ENCODE data around the gene S100A3.

S100A3 gene

DNA sequence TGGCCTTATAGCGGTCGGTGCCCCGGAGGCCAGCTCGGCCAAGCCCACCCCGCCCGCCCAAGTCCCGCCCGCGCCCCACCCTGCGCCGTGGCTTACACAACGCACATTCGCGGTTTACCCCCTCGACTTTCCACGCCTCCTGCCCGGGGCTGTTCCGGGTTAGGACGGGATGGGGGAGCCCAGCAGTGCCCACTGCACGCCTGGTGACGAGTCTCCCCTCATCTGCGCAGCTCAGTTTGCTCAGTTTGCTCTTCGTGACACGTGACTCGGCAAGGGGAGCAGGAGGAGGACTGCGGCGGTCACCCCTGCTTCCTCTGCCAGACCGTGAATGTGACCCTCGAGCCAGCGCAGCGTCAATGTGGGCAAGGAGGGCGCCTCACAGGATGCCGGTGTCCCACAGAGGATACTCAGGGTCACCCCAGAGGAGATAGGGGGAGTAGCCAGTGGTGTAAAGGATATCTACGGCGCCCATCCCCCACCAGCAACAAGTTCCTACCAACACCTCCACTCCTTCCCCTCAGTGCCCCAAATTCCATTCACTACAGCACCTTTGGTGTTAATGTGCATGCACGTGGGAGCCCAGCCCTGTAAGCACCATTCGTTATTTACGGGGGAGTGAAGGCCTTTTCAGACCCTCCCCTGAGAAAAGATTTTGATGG is 12.9 kb downstream of the S100A3 start:
- Histone ChIP-seq H2AK5ac (ENCODE audit: low read length, severe bottlenecking) (peak overlapping the region; percentile 67), H3K4me3 (ENCODE audit: insufficient read depth in 1 of 2, low read depth in 1 of 2, low read length in 2 of 2) (peak overlapping the region; percentile 68 to 97), H3K4me2 (ENCODE audit: low read length, poor library complexity, severe bottlenecking) (peak overlapping the region; percentile 14), H2BK5ac (ENCODE audit: low read depth, low read length, poor library complexity, severe bottlenecking) (no peak overlapping the region), H4K91ac (ENCODE audit: low read length) (peak overlapping the region; percentile 12), H3K36me3 (ENCODE audit: control insufficient read depth in 1 of 2, insufficient read depth in 2 of 2, low read depth in 1 of 2, low read length in 2 of 2) (peaks cover 8 to 13% of the 10 kb centered on the region in 2 experiments), H3K4ac (ENCODE audit: low read depth in 1 of 2, low read length in 2 of 2) (peak overlapping the region in 1 of 2 experiments; percentile 7), H2BK120ac (ENCODE audit: low read depth, low read length) (peak overlapping the region; percentile 35), H3K9ac (ENCODE audit: low read length) (peak overlapping the region; percentile 98), H3K27me3 (ENCODE audit: control insufficient read depth in 1 of 2, insufficient read depth in 1 of 2, low read length in 2 of 2) (no peaks in the 10 kb centered on the region), H2BK15ac (ENCODE audit: low read depth, poor library complexity, severe bottlenecking) (peak overlapping the region; percentile 44), H3K79me1 (replicated peaks; ENCODE audit: low read length, poor library complexity, severe bottlenecking) (peaks cover 2% of the 10 kb centered on the region), H2BK12ac (ENCODE audit: low read length in 2 of 2) (peak overlapping the region in 1 of 2 experiments; percentile 59), H3K9me3 (ENCODE audit: control insufficient read depth, low read length) (no peaks in the 10 kb centered on the region), H2AFZ (ENCODE audit: low read depth, low read length) (no peak overlapping the region), H3K18ac (ENCODE audit: low read depth in 1 of 2, low read length in 2 of 2) (peak overlapping the region in 1 of 2 experiments; percentile 96), H3K14ac (ENCODE audit: low read length in 2 of 2) (no peak overlapping the region), H3K27ac (ENCODE audit: low read length, poor library complexity, severe bottlenecking) (peak overlapping the region; percentile 0), H3K23ac (ENCODE audit: low read length in 2 of 2) (no peak overlapping the region), H4K8ac (ENCODE audit: low read length) (peak overlapping the region; percentile 64), H3K4me1 (ENCODE audit: control insufficient read depth, insufficient read depth, low read depth, low read length) (peaks cover 53% of the 10 kb centered on the region)
- 66% methylated on average over 31 of the region's 38 CpGs for whole genome bisulfite sequencing
- peak; percentile 88 for DNase-seq

DNA sequence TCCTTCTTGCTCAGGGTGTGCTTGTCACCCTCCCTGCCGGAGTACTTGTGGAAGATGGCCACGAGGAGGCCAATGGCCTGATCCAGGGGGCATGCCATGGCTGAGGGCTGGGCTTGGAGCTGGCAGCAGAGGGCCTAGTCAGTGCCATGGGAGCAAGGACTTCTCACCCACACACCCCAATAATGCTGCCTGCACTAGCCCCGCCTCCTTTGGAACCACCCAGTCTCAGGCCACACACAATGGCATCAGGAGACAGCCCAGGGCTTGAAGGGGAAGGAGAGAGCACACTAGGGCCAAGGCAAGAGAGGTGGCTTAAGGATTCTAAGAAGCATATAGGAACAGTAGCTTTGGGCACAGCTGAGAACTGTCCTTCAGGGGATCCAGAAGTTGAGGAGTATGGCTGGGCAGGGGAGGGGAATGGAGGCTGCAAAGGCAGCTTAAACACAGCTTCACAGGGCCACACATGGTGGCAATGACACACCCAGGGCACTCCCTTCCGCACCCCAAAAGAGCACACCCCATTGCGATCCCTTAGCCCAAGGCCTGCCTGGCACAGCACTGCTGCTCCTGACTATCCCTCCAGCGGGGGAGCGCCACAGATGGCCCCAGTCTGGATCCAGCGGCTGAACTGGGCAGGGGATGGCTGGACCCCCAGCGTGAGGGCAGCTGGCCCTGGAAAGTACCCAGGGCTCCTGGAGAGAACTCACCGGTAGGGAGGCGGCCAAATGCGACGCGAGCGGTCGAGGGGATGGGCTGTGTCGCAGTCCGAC is 13.6 kb downstream of the S100A3 start, which contains the start of gene S100A6:
Gene S100A6 (minus strand): TSS at position 750 of the 770 bp plus-strand sequence. CDS start 652 bp downstream, at position 98.
- H3K79me1 ChIP-seq (replicated peaks; ENCODE audit: low read length, poor library complexity, severe bottlenecking): peaks cover 2% of the 10 kb centered on the region
- H3K14ac ChIP-seq (ENCODE audit: low read length in 2 of 2): peak within 1 kb of the TSS in 1 of 2 experiments; percentile 2
- peak within 1 kb of the TSS; percentile 62 for H2BK120ac ChIP-seq (ENCODE audit: low read depth, low read length)
- peaks cover 47% of the 10 kb centered on the region for H3K4me1 ChIP-seq (ENCODE audit: control insufficient read depth, insufficient read depth, low read depth, low read length)
- peak within 1 kb of the TSS; percentile 10 to 37 for H3K23ac ChIP-seq (ENCODE audit: low read length in 2 of 2)
- peak within 1 kb of the TSS; percentile 91 for H4K91ac ChIP-seq (ENCODE audit: low read length)
- H4K8ac ChIP-seq (ENCODE audit: low read length): peak within 1 kb of the TSS; percentile 97
- H3K4ac ChIP-seq (ENCODE audit: low read depth in 1 of 2, low read length in 2 of 2): peak within 1 kb of the TSS; percentile 77 to 82
- no peak within 1 kb of the TSS for H2AFZ ChIP-seq (ENCODE audit: low read depth, low read length)
- peak within 1 kb of the TSS; percentile 94 for H2AK5ac ChIP-seq (ENCODE audit: low read length, severe bottlenecking)
- peak; percentile 34 for DNase-seq
- peak within 1 kb of the TSS; percentile 85 to 96 for H3K18ac ChIP-seq (ENCODE audit: low read depth in 1 of 2, low read length in 2 of 2)
- peak within 1 kb of the TSS; percentile 59 to 86 for H2BK12ac ChIP-seq (ENCODE audit: low read length in 2 of 2)
- peak within 1 kb of the TSS; percentile 68 to 97 for H3K4me3 ChIP-seq (ENCODE audit: insufficient read depth in 1 of 2, low read depth in 1 of 2, low read length in 2 of 2)
- H3K27me3 ChIP-seq (ENCODE audit: control insufficient read depth in 1 of 2, insufficient read depth in 1 of 2, low read length in 2 of 2): no peaks in the 10 kb centered on the region
- peak within 1 kb of the TSS; percentile 26 for H2BK5ac ChIP-seq (ENCODE audit: low read depth, low read length, poor library complexity, severe bottlenecking)
- peak within 1 kb of the TSS; percentile 98 for H3K27ac ChIP-seq (ENCODE audit: low read length, poor library complexity, severe bottlenecking)
- H3K36me3 ChIP-seq (ENCODE audit: control insufficient read depth in 1 of 2, insufficient read depth in 2 of 2, low read depth in 1 of 2, low read length in 2 of 2): peaks cover 8 to 13% of the 10 kb centered on the region in 2 experiments
- H3K9ac ChIP-seq (ENCODE audit: low read length): peak within 1 kb of the TSS; percentile 98
- H3K9me3 ChIP-seq (ENCODE audit: control insufficient read depth, low read length): no peaks in the 10 kb centered on the region
- peak within 1 kb of the TSS; percentile 60 for H3K4me2 ChIP-seq (ENCODE audit: low read length, poor library complexity, severe bottlenecking)
- WGBS: 70% methylated on average over 15 of the region's 18 CpGs
- H2BK15ac ChIP-seq (ENCODE audit: low read depth, poor library complexity, severe bottlenecking): peak within 1 kb of the TSS; percentile 80

DNA sequence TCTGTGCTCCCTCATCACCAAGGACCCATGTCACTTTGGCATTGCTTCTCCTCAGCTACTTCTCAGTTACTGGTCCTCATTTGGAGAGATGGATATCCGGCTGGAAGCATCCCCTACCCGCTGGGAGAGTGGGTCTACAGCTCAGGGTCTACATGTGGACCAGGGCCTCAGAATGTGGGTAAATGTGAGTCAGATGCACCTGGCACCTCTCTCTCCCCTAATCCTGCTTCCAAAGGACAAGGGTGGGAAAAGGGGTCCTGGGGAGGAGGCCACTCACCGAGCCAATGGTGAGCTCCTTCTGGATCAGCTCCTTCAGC is 14.2 kb downstream of the S100A3 start:
- Histone ChIP-seq H3K36me3 (ENCODE audit: control insufficient read depth in 1 of 2, insufficient read depth in 2 of 2, low read depth in 1 of 2, low read length in 2 of 2) (peaks cover 8 to 13% of the 10 kb centered on the region in 2 experiments), H2BK15ac (ENCODE audit: low read depth, poor library complexity, severe bottlenecking) (peak overlapping the region; percentile 26), H3K4me2 (ENCODE audit: low read length, poor library complexity, severe bottlenecking) (peak overlapping the region; percentile 60), H3K4me1 (ENCODE audit: control insufficient read depth, insufficient read depth, low read depth, low read length) (peaks cover 42% of the 10 kb centered on the region), H3K9ac (ENCODE audit: low read length) (peak overlapping the region; percentile 98), H3K18ac (ENCODE audit: low read depth in 1 of 2, low read length in 2 of 2) (peak overlapping the region; percentile 44 to 73), H3K4ac (ENCODE audit: low read depth in 1 of 2, low read length in 2 of 2) (peak overlapping the region; percentile 10 to 82), H2BK120ac (ENCODE audit: low read depth, low read length) (peak overlapping the region; percentile 62), H3K14ac (ENCODE audit: low read length in 2 of 2) (no peak overlapping the region), H2AK5ac (ENCODE audit: low read length, severe bottlenecking) (peak overlapping the region; percentile 78), H3K79me1 (replicated peaks; ENCODE audit: low read length, poor library complexity, severe bottlenecking) (peaks cover 2% of the 10 kb centered on the region), H2AFZ (ENCODE audit: low read depth, low read length) (no peak overlapping the region), H3K23ac (ENCODE audit: low read length in 2 of 2) (peak overlapping the region in 1 of 2 experiments; percentile 37), H3K27me3 (ENCODE audit: control insufficient read depth in 1 of 2, insufficient read depth in 1 of 2, low read length in 2 of 2) (no peaks in the 10 kb centered on the region), H3K4me3 (ENCODE audit: insufficient read depth in 1 of 2, low read depth in 1 of 2, low read length in 2 of 2) (peak overlapping the region; percentile 68 to 97), H3K27ac (ENCODE audit: low read length, poor library complexity, severe bottlenecking) (peak overlapping the region; percentile 98), H2BK5ac (ENCODE audit: low read depth, low read length, poor library complexity, severe bottlenecking) (peak overlapping the region; percentile 26), H4K91ac (ENCODE audit: low read length) (peak overlapping the region; percentile 91), H2BK12ac (ENCODE audit: low read length in 2 of 2) (peak overlapping the region; percentile 26 to 86), H3K9me3 (ENCODE audit: control insufficient read depth, low read length) (no peaks in the 10 kb centered on the region), H4K8ac (ENCODE audit: low read length) (peak overlapping the region; percentile 50)
- DNase-seq: no peak
- 80% methylated on average over 3 of the region's 3 CpGs for WGBS

Data from mesenchymal stem cell (in vitro differentiated cells and primary cell).